ENCODE measurements around the gene NES.

The NES gene

DNA sequence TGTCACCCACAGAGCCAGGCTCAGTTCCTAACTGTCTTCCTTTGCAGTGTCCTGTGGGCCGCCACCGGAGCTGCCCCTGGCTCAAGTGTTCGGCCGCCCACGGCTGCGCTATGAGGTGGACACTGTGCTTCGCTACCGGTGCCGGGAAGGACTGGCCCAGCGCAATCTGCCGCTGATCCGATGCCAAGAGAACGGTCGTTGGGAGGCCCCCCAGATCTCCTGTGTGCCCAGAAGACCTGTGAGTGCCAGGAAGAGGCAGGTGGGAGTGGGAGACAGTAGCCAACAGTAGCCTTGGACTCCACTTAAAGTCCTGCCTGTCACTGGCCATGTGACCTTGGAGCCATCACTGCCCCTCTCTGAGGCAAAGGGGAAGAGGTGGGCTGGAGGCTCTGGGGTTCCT, 18.7 kb downstream of the NES start:
- DNase-seq: no peak
- Histone ChIP-seq H3K27ac (ENCODE audit: low read depth, low read length) (no peak overlapping the region), H3K79me1 (ENCODE audit: low read length) (peaks cover 30% of the 10 kb centered on the region), H3K4ac (ENCODE audit: low read depth, low read length) (no peak overlapping the region), H2BK120ac (ENCODE audit: insufficient read depth, low read length, poor library complexity) (no peak overlapping the region), H3K9me3 (ENCODE audit: insufficient read depth, low read depth, low read length) (no peaks in the 10 kb centered on the region), H4K91ac (ENCODE audit: low read depth, low read length) (no peak overlapping the region), H3K79me2 (ENCODE audit: control insufficient read depth, insufficient read depth, low read length, poor library complexity) (no peaks in the 10 kb centered on the region), H3K18ac (ENCODE audit: low read length) (no peak overlapping the region), H3K36me3 (ENCODE audit: control insufficient read depth in 1 of 2, insufficient read depth in 2 of 2, low read length in 2 of 2) (no peaks in the 10 kb centered on the region), H2AK5ac (ENCODE audit: low read length) (no peak overlapping the region), H3K4me1 (ENCODE audit: control insufficient read depth in 1 of 2, insufficient read depth in 2 of 2, low read length in 2 of 2) (peaks cover 30 to 44% of the 10 kb centered on the region in 2 experiments), H3K4me2 (ENCODE audit: low read length) (no peak overlapping the region), H2BK5ac (ENCODE audit: low read depth, low read length, poor library complexity) (no peak overlapping the region), H3K27me3 (ENCODE audit: insufficient read depth, low read length) (peaks cover 10% of the 10 kb centered on the region), H3K9ac (ENCODE audit: low read length) (no peak overlapping the region), H4K12ac (ENCODE audit: low read depth, low read length) (no peak overlapping the region), H3K4me3 (ENCODE audit: low read depth, low read length) (no peak overlapping the region), H2AFZ (ENCODE audit: insufficient read depth, low read length, poor library complexity) (no peak overlapping the region), H3K23ac (ENCODE audit: low read length) (no peak overlapping the region), H2BK12ac (ENCODE audit: low read length) (no peak overlapping the region), H4K8ac (ENCODE audit: low read depth, low read length) (no peak overlapping the region), H3K14ac (ENCODE audit: low read length) (no peak overlapping the region)
- WGBS (ENCODE audit: extremely low coverage, insufficient coverage, insufficient read length): no CpG with 5 or more reads among the region's 14 CpGs

DNA sequence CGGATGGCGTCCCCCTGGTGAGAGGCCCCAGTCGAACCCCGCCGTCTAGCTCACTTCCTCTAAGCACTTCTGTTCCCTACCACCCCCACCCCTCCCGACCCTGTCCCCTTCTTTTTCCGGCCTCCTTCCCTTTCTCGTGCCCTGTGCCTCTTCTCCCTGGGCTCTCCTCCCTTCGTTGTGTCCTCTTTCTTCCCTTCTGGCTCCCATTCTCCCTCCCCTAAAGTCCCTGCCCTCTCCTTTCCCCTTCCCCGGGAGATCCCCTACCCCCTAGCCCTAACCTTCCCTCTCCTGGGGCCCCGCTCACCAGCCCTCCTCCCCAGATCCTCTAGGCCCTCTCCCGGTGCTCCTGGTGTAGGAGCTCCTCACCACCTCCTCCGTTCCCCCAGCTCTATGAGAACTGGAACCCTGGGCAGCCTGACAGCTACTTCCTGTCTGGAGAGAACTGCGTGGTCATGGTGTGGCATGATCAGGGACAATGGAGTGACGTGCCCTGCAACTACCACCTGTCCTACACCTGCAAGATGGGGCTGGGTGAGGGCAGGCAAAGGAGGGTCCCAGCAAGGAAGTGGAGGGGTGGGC, 19.4 kb downstream of the NES start:
- Histone ChIP-seq H3K4me1 (ENCODE audit: control insufficient read depth in 1 of 2, insufficient read depth in 2 of 2, low read length in 2 of 2) (peaks cover 27 to 37% of the 10 kb centered on the region in 2 experiments), H3K79me2 (ENCODE audit: control insufficient read depth, insufficient read depth, low read length, poor library complexity) (no peaks in the 10 kb centered on the region), H3K4me3 (ENCODE audit: low read depth, low read length) (no peak overlapping the region), H4K12ac (ENCODE audit: low read depth, low read length) (no peak overlapping the region), H3K14ac (ENCODE audit: low read length) (no peak overlapping the region), H2AK5ac (ENCODE audit: low read length) (no peak overlapping the region), H3K27me3 (ENCODE audit: insufficient read depth, low read length) (peaks cover 10% of the 10 kb centered on the region), H3K79me1 (ENCODE audit: low read length) (peaks cover 25% of the 10 kb centered on the region), H3K4me2 (ENCODE audit: low read length) (no peak overlapping the region), H2BK12ac (ENCODE audit: low read length) (no peak overlapping the region), H3K9ac (ENCODE audit: low read length) (no peak overlapping the region), H3K36me3 (ENCODE audit: control insufficient read depth in 1 of 2, insufficient read depth in 2 of 2, low read length in 2 of 2) (no peaks in the 10 kb centered on the region), H4K8ac (ENCODE audit: low read depth, low read length) (no peak overlapping the region), H3K18ac (ENCODE audit: low read length) (no peak overlapping the region), H4K91ac (ENCODE audit: low read depth, low read length) (no peak overlapping the region), H2BK5ac (ENCODE audit: low read depth, low read length, poor library complexity) (no peak overlapping the region), H2BK120ac (ENCODE audit: insufficient read depth, low read length, poor library complexity) (no peak overlapping the region), H2AFZ (ENCODE audit: insufficient read depth, low read length, poor library complexity) (no peak overlapping the region), H3K4ac (ENCODE audit: low read depth, low read length) (no peak overlapping the region), H3K23ac (ENCODE audit: low read length) (no peak overlapping the region), H3K27ac (ENCODE audit: low read depth, low read length) (no peak overlapping the region), H3K9me3 (ENCODE audit: insufficient read depth, low read depth, low read length) (no peaks in the 10 kb centered on the region)
- WGBS (ENCODE audit: extremely low coverage, insufficient coverage, insufficient read length): no CpG with 5 or more reads among the region's 15 CpGs
- DNase-seq: no peak

DNA sequence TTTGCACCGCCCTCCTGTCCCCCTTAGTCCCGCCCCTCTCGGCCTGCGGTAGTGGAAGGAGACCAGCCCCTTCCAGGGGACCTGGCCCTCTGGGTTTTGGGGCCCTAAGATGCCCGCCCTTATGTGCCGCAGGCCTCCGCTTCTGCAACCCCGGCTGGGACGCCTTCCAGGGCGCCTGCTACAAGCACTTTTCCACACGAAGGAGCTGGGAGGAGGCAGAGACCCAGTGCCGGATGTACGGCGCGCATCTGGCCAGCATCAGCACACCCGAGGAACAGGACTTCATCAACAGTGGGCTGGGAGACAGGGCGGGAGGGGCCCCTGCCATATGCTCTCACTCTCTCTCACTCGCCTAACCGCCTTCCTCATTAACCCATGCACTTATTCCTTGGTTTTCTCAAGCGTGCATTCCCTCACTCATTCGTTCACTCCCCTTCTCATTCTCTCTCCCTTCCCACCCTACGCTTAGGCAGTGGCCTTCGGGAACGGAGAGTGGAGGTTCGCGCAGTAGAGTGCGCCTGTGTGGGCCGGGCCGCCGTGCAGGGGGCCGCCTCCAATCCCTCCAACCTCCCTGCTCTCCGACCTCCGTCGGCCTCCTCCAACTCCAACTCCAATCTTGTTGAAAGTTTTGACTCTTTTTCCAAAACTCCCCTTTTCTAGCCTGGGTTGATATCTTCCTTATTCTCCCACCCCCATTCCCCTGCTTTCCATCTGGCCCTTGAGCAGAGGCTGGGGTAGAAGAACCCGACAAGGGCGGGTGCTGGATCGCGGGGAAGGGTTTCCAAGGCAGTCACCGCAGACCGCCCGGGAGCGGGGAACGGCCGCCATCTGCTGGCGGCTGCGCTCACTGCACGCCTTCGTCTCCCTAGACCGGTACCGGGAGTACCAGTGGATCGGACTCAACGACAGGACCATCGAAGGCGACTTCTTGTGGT, 20.1 kb downstream of the NES start:
- WGBS (ENCODE audit: extremely low coverage, insufficient coverage, insufficient read length): no CpG with 5 or more reads among the region's 54 CpGs
- peaks cover 10% of the 10 kb centered on the region for H3K27me3 ChIP-seq (ENCODE audit: insufficient read depth, low read length)
- H2BK120ac ChIP-seq (ENCODE audit: insufficient read depth, low read length, poor library complexity): no peak overlapping the region
- H3K9ac ChIP-seq (ENCODE audit: low read length): no peak overlapping the region
- no peak overlapping the region for H2AK5ac ChIP-seq (ENCODE audit: low read length)
- no peak overlapping the region for H2BK5ac ChIP-seq (ENCODE audit: low read depth, low read length, poor library complexity)
- no peak overlapping the region for H4K8ac ChIP-seq (ENCODE audit: low read depth, low read length)
- H3K36me3 ChIP-seq (ENCODE audit: control insufficient read depth in 1 of 2, insufficient read depth in 2 of 2, low read length in 2 of 2): no peaks in the 10 kb centered on the region
- no peak overlapping the region for H2BK12ac ChIP-seq (ENCODE audit: low read length)
- H3K4me2 ChIP-seq (ENCODE audit: low read length): peak overlapping the region; percentile 46
- no peak overlapping the region for H3K18ac ChIP-seq (ENCODE audit: low read length)
- H3K9me3 ChIP-seq (ENCODE audit: insufficient read depth, low read depth, low read length): no peaks in the 10 kb centered on the region
- H4K91ac ChIP-seq (ENCODE audit: low read depth, low read length): no peak overlapping the region
- H3K4ac ChIP-seq (ENCODE audit: low read depth, low read length): no peak overlapping the region
- H3K14ac ChIP-seq (ENCODE audit: low read length): no peak overlapping the region
- H3K79me1 ChIP-seq (ENCODE audit: low read length): peaks cover 19% of the 10 kb centered on the region
- no peak overlapping the region for H3K23ac ChIP-seq (ENCODE audit: low read length)
- no peak overlapping the region for H2AFZ ChIP-seq (ENCODE audit: insufficient read depth, low read length, poor library complexity)
- H3K79me2 ChIP-seq (ENCODE audit: control insufficient read depth, insufficient read depth, low read length, poor library complexity): no peaks in the 10 kb centered on the region
- H3K4me1 ChIP-seq (ENCODE audit: control insufficient read depth in 1 of 2, insufficient read depth in 2 of 2, low read length in 2 of 2): peaks cover 22 to 29% of the 10 kb centered on the region in 2 experiments
- no peak overlapping the region for H3K4me3 ChIP-seq (ENCODE audit: low read depth, low read length)
- no peak overlapping the region for H3K27ac ChIP-seq (ENCODE audit: low read depth, low read length)
- no peak overlapping the region for H4K12ac ChIP-seq (ENCODE audit: low read depth, low read length)
- DNase-seq: peak; percentile 64 to 89

DNA sequence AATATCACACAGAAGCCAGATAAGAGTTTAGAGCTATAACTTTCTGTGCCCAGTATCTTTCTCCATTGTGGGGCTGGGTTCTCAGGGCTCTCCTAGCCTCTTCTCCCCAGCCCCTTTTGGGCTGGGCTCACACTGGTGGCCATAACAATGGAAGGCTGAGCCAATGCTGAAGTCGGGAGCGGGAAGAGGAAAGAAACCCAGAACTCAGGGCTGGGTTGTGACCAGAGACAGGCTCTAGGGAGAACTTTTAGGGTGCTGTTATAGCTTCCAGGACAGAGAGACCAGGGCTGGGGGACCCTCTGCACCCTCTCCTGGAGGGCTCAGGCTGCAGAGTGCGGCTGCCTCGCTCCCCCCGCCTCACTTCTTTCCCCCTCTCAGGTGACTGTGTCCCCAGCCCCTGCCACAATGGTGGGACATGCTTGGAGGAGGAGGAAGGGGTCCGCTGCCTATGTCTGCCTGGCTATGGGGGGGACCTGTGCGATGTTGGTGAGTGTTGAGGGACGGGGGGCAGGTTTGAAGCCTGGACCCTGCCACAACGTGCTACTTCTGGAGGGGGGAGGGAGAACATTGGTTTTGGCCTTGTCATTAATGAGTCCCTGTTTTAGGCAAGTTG, 21.2 kb downstream of the NES start:
- H2AFZ ChIP-seq (ENCODE audit: insufficient read depth, low read length, poor library complexity): no peak overlapping the region
- H3K9me3 ChIP-seq (ENCODE audit: insufficient read depth, low read depth, low read length): no peaks in the 10 kb centered on the region
- peaks cover 8% of the 10 kb centered on the region for H3K79me1 ChIP-seq (ENCODE audit: low read length)
- H2BK12ac ChIP-seq (ENCODE audit: low read length): no peak overlapping the region
- DNase-seq: no peak
- WGBS (ENCODE audit: extremely low coverage, insufficient coverage, insufficient read length): no CpG with 5 or more reads among the region's 9 CpGs
- H3K4me3 ChIP-seq (ENCODE audit: low read depth, low read length): no peak overlapping the region
- no peak overlapping the region for H2BK5ac ChIP-seq (ENCODE audit: low read depth, low read length, poor library complexity)
- H3K4me2 ChIP-seq (ENCODE audit: low read length): no peak overlapping the region
- H3K4ac ChIP-seq (ENCODE audit: low read depth, low read length): no peak overlapping the region
- no peak overlapping the region for H4K8ac ChIP-seq (ENCODE audit: low read depth, low read length)
- no peaks in the 10 kb centered on the region for H3K79me2 ChIP-seq (ENCODE audit: control insufficient read depth, insufficient read depth, low read length, poor library complexity)
- no peak overlapping the region for H4K12ac ChIP-seq (ENCODE audit: low read depth, low read length)
- no peak overlapping the region for H3K14ac ChIP-seq (ENCODE audit: low read length)
- H3K23ac ChIP-seq (ENCODE audit: low read length): no peak overlapping the region
- no peaks in the 10 kb centered on the region for H3K36me3 ChIP-seq (ENCODE audit: control insufficient read depth in 1 of 2, insufficient read depth in 2 of 2, low read length in 2 of 2)
- H3K9ac ChIP-seq (ENCODE audit: low read length): no peak overlapping the region
- H3K27me3 ChIP-seq (ENCODE audit: insufficient read depth, low read length): peaks cover 10% of the 10 kb centered on the region
- no peak overlapping the region for H4K91ac ChIP-seq (ENCODE audit: low read depth, low read length)
- H3K18ac ChIP-seq (ENCODE audit: low read length): no peak overlapping the region
- peaks cover 11 to 19% of the 10 kb centered on the region in 2 experiments for H3K4me1 ChIP-seq (ENCODE audit: control insufficient read depth in 1 of 2, insufficient read depth in 2 of 2, low read length in 2 of 2)
- no peak overlapping the region for H2BK120ac ChIP-seq (ENCODE audit: insufficient read depth, low read length, poor library complexity)
- no peak overlapping the region for H3K27ac ChIP-seq (ENCODE audit: low read depth, low read length)
- no peak overlapping the region for H2AK5ac ChIP-seq (ENCODE audit: low read length)
